GM12878 (cell line): ENCODE results near the gene CSDE1. TPM values are rescaled to one million over a fixed set of nuclear protein-coding genes. Genes with fewer than 3 reads are reported as not detected.

Experiments
- ASH2L ChIP-seq: fragments of 300-600, 200-600 bp; sonication (generic); IDR thresholded peaks from 2 replicates; pipeline ENCODE4 v1.6.1; 2017; ENCODE audit warnings: low read depth, mild to moderate bottlenecking, borderline replicate concordance
- ATF7 ChIP-seq: fragments of 450-650 bp; IDR thresholded peaks from 2 replicates; pipeline ENCODE4 v1.6.1; 2016; ENCODE audit warnings: low read depth, mild to moderate bottlenecking
- BACH1 ChIP-seq: fragments of 450-650 bp; IDR thresholded peaks from 2 replicates; pipeline ENCODE4 v1.6.1; 2017; ENCODE audit warnings: mild to moderate bottlenecking, borderline replicate concordance
- BHLHE40 ChIP-seq, 2 experiments: fragments of 450-650 bp in 1 of 2; IDR thresholded peaks; 2 replicates each; pipeline ENCODE4 v1.6.1; 2011 to 2017; ENCODE audit warnings: low read depth in 2 of 2, borderline replicate concordance in 1 of 2, improper control_type of control experiment in 1 of 2, low read length in 1 of 2, mild to moderate bottlenecking in 1 of 2
- CBFB ChIP-seq: IDR thresholded peaks from 2 replicates; pipeline ENCODE4 v1.6.1; 2016; ENCODE audit warnings: antibody characterized with exemption, low read depth
- CBX5 ChIP-seq: sonication (generic); IDR thresholded peaks from 2 replicates; pipeline ENCODE4 v1.6.1; 2016; ENCODE audit warnings: low read depth, moderate library complexity, mild to moderate bottlenecking, inconsistent platforms
- DPF2 ChIP-seq: fragments of 450-650 bp; IDR thresholded peaks from 2 replicates; pipeline ENCODE4 v1.6.1; 2017; ENCODE audit warnings: mild to moderate bottlenecking
- EP300 ChIP-seq, 2 experiments: fragments of 150-350 bp in 1 of 2; IDR thresholded peaks; 2 replicates each; pipeline ENCODE4 v1.6.1; 2011 to 2012; ENCODE audit warnings: low read depth in 2 of 2, low read length in 2 of 2, borderline replicate concordance in 1 of 2, improper control_type of control experiment in 1 of 2, inconsistent platforms in 1 of 2; ENCODE audit not compliant: control insufficient read depth in 1 of 2
- HDGF ChIP-seq: fragments of 450-650 bp; IDR thresholded peaks from 2 replicates; pipeline ENCODE4 v1.6.1; 2016; ENCODE audit warnings: antibody characterized with exemption
- JUNB ChIP-seq: IDR thresholded peaks from 2 replicates; pipeline ENCODE4 v1.6.1; 2016; ENCODE audit warnings: antibody characterized with exemption, mild to moderate bottlenecking
- LARP7 ChIP-seq: fragments of 450-650 bp; IDR thresholded peaks from 2 replicates; pipeline ENCODE4 v1.6.1; 2017; ENCODE audit warnings: mild to moderate bottlenecking
- MXI1 ChIP-seq: fragments of 150-350 bp; IDR thresholded peaks from 2 replicates; pipeline ENCODE4 v1.6.1; 2011; ENCODE audit warnings: low read depth, mild to moderate bottlenecking, inconsistent platforms, low read length, improper control_type of control experiment
- NR2C1 ChIP-seq: fragments of 450-650 bp; IDR thresholded peaks from 2 replicates; pipeline ENCODE4 v1.6.1; 2017; ENCODE audit warnings: antibody characterized with exemption, mild to moderate bottlenecking, moderate library complexity
- NR2C2 ChIP-seq: IDR thresholded peaks from 2 replicates; pipeline ENCODE4 v1.6.1; 2011; ENCODE audit warnings: borderline replicate concordance, low read depth; ENCODE audit not compliant: control insufficient read depth, insufficient read length
- NRF1 ChIP-seq: conservative IDR thresholded peaks from 2 replicates; pipeline ENCODE4 v1.6.1; 2011; ENCODE audit warnings: mild to moderate bottlenecking, low read depth, low read length, improper control_type of control experiment
- PAX8 ChIP-seq: fragments of 450-650 bp; IDR thresholded peaks from 2 replicates; pipeline ENCODE4 v1.6.1; 2017; ENCODE audit warnings: mild to moderate bottlenecking, moderate library complexity
- RFX5 ChIP-seq: IDR thresholded peaks from 2 replicates; pipeline ENCODE4 v1.6.1; 2011; ENCODE audit warnings: low read depth, low read length, improper control_type of control experiment
- SIN3A ChIP-seq: IDR thresholded peaks from 2 replicates; pipeline ENCODE4 v1.6.1; 2012; ENCODE audit warnings: low read depth, low read length, improper control_type of control experiment
- SMAD5 ChIP-seq: IDR thresholded peaks from 2 replicates; pipeline ENCODE4 v1.6.1; 2016; ENCODE audit warnings: antibody characterized with exemption, low read depth
- SP1 ChIP-seq: IDR thresholded peaks from one replicate; pipeline ENCODE4 v1.6.1; 2011; ENCODE audit warnings: low read depth, low read length
- SRF ChIP-seq, 2 experiments: IDR thresholded peaks; 2 replicates each; pipeline ENCODE4 v1.6.1; 2011; ENCODE audit warnings: low read depth in 2 of 2, low read length in 2 of 2, mild to moderate bottlenecking in 1 of 2, moderate library complexity in 1 of 2
- TAF1 ChIP-seq: IDR thresholded peaks from 2 replicates; pipeline ENCODE4 v1.6.1; 2011; ENCODE audit warnings: mild to moderate bottlenecking, low read depth, low read length, borderline replicate concordance
- TBL1XR1 ChIP-seq: IDR thresholded peaks from 2 replicates; pipeline ENCODE4 v1.6.1; 2012; ENCODE audit warnings: low read depth, low read length, improper control_type of control experiment
- ZZZ3 ChIP-seq: IDR thresholded peaks from 2 replicates; pipeline ENCODE4 v1.6.1; 2011; ENCODE audit warnings: low read depth; ENCODE audit not compliant: control insufficient read depth, insufficient read length
- polyA plus RNA-seq, 11 experiments: library from polyadenylated mRNA; depleted of rRNA in 4 of 11; unstranded in 6 of 11; stranded (reverse) in 5 of 11; fragments of >200 nt; fragmentation: Nextera tagmentation in 4 of 11; fragmentation: Illumina TruSeq in 1 of 11; extraction: Ambion mirVana in 4 of 11; extraction: Trizol in 1 of 11; gene quantifications; 1 replicate in 1 of 11; 2 replicates in 10 of 11; pipeline versions ENCODE4 v1.2.1 to v1.2.3, GENCODE V29; 2011 to 2016; ENCODE audit warnings: inconsistent platforms in 2 of 11, missing spikeins in 2 of 11, low read depth in 1 of 11
- total RNA-seq, 4 experiments: library from RNA; depleted of rRNA in 3 of 4; stranded (reverse); fragments of >200 nt in 3 of 4; fragmentation: Illumina TruSeq in 1 of 4; extraction: Trizol in 1 of 4; gene quantifications; 2 replicates each; pipeline versions ENCODE4 v1.2.1 to v1.2.3, GENCODE V29; 2013 to 2021
- TF ChIP-seq, protein P1 (sequence below): IDR thresholded peaks from 2 replicates; pipeline ENCODE4 v1.6.1; 2011; ENCODE audit warnings: borderline replicate concordance, low read depth, mild to moderate bottlenecking, moderate library complexity, low read length; ENCODE audit not compliant: insufficient read depth, poor library complexity, severe bottlenecking
- TF ChIP-seq, protein P2 (sequence below): fragments of 450-650 bp; IDR thresholded peaks from 2 replicates; pipeline ENCODE4 v1.6.1; 2017; ENCODE audit warnings: mild to moderate bottlenecking, low read depth, inconsistent platforms; ENCODE audit not compliant: poor library complexity, severe bottlenecking
- TF ChIP-seq, protein P3 (sequence below): IDR thresholded peaks from 2 replicates; pipeline ENCODE4 v1.6.1; 2011; ENCODE audit warnings: borderline replicate concordance, low read depth, mild to moderate bottlenecking, moderate library complexity, mixed read lengths, low read length; ENCODE audit not compliant: insufficient read depth; ENCODE audit errors: extremely low read length

Gene CSDE1
- total and polyA plus RNA-seq, 10 of the 15 experiments (the other 5 are each of a cell fraction or from before 2014, with no cell fraction given), result 130 to 390 (median 246) TPM

DNA sequence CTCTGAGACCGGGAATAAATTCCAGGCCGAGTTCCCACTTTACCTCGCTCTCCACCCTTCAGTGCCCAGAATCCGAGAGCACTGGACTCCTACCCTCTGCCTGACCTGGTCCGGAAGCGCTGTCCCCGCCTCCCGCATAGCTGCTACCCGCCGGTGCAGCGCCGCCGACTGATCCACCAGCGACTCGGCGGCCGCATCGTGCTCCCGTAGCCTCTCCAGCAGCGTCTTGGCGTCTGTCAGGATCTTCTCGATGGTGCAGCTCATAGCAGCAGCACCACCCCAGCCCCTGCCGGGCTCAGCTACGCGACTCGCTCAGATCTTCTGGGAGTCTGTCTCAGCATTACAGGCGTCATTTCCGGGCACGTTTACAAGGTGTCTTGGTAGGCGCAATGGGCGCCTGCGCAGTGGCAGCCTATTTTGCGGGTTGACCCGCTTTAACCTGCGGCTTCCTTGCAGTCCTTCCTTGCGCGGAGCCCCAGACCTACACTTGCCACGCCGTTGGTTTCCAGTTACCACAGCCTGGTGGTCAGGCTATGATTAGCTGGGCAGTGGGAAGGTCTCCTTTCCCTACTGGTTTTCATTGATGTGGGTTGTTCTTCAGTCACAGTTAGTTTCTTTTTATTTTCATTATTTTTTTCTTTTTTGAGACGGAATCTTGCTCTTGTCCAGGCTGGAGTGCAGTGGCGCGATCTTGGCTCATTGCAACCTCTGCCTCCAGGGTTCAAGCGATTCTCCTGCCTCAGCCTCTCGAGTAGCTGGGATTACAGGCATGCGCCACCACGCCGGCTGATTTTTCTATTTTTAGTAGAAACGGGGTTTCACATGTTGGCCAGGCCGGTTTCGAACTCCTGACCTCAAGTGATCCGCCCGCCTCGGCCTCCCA lies 22.8 kb upstream of the CSDE1 start, which contains the start of gene SIKE1 (continued):
- TF ChIP-seq SRF (IDR thresholded peaks at IDR 0.05; ENCODE audit: low read depth in 2 of 2, low read length in 2 of 2) (no peak), BHLHE40 (IDR thresholded peaks at IDR 0.05; ENCODE audit: borderline replicate concordance in 1 of 2, low read depth in 2 of 2, low read length in 1 of 2) (peak; percentile 96), ATF7 (peak; percentile 69), DPF2 (0 out of 2 replicates have a peak, but pooled peaks have one; percentile 45), SP1 (peak; percentile 11), NR2C2 (no peak), SIN3A (0 out of 2 replicates have a peak, but pooled peaks have one; percentile 54), CBFB (peak; percentile 85), TAF1 (peak; percentile 89), TBL1XR1 (no peak), ASH2L (no peak), JUNB (no peak), CBX5 (no peak), RFX5 (0 out of 2 replicates have a peak, but pooled peaks have one; percentile 26), LARP7 (peak; percentile 61), MXI1 (peak; percentile 75), BACH1 (no peak; the same call in 1 of the 2 replicates), SMAD5 (peak; percentile 93), EP300 (IDR thresholded peaks at IDR 0.05; ENCODE audit: borderline replicate concordance in 1 of 2, control insufficient read depth in 1 of 2, low read depth in 2 of 2, low read length in 2 of 2) (no peak), PAX8 (no peak), NR2C1 (peak; percentile 45; the same call in 1 of the 2 replicates), ZZZ3 (no peak), HDGF (0 out of 2 replicates have a peak, but pooled peaks have one; percentile 49), NRF1 (peak; percentile 74)
- TF ChIP-seq, protein P1, sequence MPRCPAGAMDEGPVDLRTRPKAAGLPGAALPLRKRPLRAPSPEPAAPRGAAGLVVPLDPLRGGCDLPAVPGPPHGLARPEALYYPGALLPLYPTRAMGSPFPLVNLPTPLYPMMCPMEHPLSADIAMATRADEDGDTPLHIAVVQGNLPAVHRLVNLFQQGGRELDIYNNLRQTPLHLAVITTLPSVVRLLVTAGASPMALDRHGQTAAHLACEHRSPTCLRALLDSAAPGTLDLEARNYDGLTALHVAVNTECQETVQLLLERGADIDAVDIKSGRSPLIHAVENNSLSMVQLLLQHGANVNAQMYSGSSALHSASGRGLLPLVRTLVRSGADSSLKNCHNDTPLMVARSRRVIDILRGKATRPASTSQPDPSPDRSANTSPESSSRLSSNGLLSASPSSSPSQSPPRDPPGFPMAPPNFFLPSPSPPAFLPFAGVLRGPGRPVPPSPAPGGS, result no peak
- TF ChIP-seq, protein P2, sequence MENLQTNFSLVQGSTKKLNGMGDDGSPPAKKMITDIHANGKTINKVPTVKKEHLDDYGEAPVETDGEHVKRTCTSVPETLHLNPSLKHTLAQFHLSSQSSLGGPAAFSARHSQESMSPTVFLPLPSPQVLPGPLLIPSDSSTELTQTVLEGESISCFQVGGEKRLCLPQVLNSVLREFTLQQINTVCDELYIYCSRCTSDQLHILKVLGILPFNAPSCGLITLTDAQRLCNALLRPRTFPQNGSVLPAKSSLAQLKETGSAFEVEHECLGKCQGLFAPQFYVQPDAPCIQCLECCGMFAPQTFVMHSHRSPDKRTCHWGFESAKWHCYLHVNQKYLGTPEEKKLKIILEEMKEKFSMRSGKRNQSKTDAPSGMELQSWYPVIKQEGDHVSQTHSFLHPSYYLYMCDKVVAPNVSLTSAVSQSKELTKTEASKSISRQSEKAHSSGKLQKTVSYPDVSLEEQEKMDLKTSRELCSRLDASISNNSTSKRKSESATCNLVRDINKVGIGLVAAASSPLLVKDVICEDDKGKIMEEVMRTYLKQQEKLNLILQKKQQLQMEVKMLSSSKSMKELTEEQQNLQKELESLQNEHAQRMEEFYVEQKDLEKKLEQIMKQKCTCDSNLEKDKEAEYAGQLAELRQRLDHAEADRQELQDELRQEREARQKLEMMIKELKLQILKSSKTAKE, result peak; percentile 11
- TF ChIP-seq, protein P3, sequence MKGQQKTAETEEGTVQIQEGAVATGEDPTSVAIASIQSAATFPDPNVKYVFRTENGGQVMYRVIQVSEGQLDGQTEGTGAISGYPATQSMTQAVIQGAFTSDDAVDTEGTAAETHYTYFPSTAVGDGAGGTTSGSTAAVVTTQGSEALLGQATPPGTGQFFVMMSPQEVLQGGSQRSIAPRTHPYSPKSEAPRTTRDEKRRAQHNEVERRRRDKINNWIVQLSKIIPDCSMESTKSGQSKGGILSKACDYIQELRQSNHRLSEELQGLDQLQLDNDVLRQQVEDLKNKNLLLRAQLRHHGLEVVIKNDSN, result no peak
